GM21723 (cell line): ENCODE measurements around the gene UBE2QL1.
A peak's percentile ranks its signal among the peaks of the same experiment; 100 is the strongest.
"Not testable (repeated sequence)": the region's sequence is repeated elsewhere in the genome, so short reads cannot be mapped to it uniquely, and the experiment has no call there.

Experiments
- ATAC-seq: cut with Tn5 transposase; IDR thresholded peaks from one replicate; pipeline ENCODE4 v1.9.1; 2021; ENCODE audit warnings: mild to moderate bottlenecking, moderate library complexity; ENCODE audit not compliant: unreplicated experiment

UBE2QL1 gene

DNA sequence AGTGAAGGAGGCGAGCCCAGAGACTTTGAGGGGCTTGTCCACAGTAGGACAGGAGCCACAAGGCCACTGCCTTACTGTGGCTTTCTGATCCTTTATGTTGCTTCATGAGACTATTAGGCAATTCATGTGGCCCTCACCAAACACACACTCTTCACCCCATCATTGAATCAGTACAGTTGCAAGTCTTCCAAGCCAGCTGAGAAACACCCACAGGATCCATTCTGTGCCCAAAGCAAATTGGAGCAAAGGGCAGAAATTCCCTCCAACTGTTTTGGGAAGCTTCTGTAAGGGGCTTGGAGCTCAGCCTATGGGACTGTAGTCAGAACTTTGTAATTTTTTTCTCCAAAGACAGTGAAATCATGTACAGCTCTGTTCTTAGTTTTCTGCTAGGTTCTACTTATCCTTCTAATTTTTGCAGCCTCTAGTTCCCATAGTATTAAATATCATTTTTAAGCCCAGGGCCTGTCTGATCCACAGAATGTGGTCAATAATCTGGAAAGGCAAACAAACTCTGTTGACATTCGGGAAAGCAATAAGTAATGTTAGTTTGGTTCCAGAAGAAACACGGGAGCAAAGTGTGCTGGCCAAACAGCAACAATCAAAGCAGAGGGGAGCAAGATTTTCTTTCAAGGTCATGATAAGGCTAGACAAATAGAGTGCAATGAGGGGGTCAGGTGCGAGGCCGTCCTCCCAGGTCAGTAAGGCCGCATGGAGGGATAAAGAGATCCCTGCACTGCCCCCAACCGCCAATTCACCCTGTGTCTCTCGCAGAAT is 47.0 kb downstream of the UBE2QL1 start:
- no peak for ATAC-seq

DNA sequence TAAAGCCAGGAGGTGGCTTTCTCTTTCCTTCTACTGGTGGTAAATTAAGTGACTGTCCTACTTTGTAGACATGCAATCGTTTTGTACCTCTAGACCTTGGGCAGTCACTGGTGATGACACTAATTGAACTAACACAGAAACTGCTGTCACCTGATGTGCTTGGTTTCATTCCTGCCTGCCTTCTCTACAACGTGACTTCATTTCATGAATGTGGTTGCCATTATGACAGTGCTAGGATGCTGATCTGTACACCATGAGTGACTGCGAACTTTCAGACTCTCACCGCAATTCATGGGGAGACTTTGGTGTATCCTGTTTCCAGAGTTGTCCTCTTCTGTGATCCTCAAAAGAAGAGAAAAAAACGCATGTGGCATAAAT is 47.5 kb downstream of the UBE2QL1 start:
- peak; percentile 95 for ATAC-seq

DNA sequence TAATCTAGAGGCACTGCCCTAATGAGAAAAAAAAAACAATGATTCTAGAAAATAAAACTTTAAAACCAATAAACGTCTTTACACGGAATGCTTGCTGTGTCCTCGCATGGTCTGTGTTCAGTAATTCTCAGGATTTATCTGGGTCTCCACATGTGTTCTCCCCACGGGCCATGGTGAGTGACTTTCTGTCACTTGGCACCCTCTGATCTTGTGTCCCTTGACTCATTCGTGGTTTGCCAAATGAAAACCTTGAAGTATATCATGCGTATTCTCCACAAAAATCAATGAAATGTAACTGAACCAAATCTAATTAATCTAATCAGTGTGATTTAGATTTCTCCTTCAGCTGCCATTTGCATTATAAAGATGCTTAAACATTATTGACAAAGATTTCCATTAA is 48.0 kb downstream of the UBE2QL1 start:
- peak; percentile 8 for ATAC-seq

DNA sequence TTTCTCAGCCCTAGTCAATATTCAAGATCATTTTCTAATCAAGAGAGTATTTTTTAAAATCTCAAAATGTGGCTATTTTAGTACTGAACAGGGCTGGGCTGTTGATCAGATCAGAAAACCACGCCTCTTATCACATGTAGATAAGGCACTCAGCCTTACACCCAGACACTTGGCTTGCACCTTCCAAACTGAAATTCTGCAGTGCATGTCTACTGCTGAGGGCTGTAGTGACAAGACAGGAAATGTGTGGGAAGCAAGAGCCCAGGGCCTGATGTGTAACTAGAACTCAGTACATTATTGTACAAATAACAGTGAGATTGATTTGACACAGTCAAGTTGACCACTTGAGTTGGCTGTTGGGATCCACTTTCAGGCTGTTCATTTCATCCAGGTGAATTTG is 48.6 kb downstream of the UBE2QL1 start:
- no peak for ATAC-seq

DNA sequence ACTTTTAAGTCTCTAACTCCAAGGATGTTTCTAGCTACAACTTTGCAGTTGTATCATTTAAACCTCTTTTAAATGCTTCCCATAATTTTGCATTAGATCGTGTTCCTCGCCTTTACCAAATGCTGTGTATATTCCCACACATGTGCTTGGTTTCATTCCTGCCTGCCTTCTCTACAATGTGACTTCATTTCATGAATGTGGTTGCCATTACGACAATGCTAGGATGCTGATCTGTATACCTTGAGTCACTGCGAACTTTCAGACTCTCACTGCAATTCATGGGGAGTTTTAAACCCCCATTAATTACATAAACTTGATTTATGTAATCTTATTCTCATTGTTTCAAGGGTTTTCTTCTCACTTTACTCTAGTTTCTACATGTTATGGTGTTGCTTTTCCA is 50.3 kb downstream of the UBE2QL1 start:
- no peak for ATAC-seq

DNA sequence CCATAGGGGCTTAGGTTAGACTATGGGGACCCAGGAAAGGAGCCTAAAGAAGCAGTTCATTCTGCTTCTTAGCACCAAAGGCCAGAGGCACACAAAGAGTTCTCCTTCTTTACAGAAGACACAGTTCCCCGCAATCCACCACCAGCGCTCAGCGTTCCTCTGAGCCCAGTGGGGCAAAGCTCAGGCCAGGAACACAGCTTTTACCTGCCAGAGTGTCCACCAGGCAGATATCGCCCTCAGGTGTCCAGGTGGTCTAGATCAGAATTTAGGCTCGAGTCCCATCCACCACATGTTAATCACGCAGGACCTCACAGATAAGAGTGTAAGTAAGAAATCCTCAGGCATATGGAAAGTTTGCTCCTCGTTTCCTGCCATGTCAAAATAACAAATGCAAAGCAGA is 53.0 kb downstream of the UBE2QL1 start:
- ATAC-seq: no peak

DNA sequence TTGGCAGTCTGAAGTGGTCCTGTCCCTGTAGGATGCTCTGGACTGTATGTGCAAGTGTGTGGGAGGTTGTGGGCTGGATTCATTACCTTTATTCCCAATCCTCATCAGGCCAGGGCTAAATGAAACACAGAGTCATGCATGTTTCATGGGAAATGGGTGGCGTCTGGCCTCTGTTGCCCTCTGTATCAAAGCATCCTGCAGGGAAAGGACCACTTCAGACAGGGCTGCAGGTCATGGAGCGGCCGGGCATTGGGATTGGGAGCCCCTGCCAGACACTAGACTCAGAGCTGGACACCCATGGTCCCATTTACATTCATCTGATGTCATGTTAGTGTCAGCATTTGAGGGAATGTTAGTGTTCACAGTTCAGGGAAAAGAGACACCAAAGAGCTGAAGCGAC is 53.8 kb downstream of the UBE2QL1 start:
- ATAC-seq: no peak

DNA sequence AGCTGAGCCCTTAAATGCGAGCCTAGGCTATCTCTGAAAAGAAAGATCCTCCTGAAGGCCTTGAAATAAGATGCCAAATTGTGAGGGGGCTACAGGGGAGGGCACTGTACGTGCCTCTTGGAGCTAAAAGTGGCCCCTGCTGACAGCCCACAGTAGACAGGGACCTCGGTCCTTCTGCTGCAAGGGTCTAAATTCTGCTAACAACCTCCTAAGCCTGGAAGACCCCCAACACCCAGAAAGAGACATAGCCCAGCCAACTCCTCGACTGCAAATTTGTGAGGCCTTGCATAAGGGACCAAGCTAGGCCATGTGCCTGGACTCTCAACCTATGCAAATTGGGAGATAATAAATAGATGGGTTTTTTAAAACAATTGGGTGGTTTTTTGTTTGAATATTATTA is 54.7 kb downstream of the UBE2QL1 start:
- ATAC-seq: no peak

DNA sequence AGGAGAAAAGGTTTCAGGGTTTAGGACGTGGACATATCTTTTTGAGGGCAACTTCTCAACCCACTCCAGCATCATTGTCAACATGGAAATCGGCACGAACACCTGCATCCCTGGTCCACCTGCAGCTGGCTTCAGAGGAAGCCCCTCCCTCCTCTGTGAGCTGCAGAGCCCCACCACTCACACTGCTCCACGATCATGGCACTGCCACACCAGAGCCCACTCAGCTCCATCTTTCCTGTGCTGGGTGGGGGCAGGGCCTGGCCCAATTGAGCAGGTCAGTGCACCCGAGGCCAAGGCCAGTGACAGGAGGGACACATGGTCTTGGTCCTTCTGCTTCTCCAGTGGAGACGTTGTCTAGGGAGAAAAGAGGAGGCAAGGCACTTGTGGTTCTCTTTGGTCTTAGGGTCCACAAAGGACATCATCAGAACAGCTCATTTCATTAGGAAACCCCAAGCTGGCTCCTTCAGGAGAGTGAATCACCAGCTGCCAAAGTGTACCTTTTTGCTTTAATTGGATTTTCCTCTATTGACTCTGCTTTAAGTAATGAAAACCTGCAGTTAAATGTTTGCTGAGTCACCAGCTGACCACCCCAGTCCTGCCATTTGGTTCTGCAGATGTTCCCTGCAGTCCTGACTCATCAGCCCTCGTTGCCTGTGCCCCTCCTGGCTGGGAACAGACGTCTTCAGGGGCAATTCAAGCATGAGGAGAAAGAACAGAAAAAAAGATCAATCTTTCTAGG is 56.2 kb downstream of the UBE2QL1 start:
- ATAC-seq: no peak

DNA sequence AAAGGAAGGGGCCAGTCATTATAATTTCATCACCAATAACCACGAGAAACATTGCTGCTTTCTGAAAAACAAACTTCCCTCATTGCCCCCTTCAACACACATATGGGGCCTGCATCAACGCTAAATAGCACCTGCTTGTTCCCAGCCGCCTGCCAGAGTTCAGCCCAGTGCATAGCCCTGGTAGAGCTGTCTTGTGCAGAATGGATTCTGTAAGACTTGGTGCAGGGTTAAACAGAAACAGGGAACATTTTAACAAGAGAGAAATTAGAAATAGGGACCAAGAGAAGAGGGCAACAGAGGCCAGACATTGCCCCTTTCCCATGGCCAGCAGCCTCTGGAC is 56.7 kb downstream of the UBE2QL1 start:
- ATAC-seq: no peak

DNA sequence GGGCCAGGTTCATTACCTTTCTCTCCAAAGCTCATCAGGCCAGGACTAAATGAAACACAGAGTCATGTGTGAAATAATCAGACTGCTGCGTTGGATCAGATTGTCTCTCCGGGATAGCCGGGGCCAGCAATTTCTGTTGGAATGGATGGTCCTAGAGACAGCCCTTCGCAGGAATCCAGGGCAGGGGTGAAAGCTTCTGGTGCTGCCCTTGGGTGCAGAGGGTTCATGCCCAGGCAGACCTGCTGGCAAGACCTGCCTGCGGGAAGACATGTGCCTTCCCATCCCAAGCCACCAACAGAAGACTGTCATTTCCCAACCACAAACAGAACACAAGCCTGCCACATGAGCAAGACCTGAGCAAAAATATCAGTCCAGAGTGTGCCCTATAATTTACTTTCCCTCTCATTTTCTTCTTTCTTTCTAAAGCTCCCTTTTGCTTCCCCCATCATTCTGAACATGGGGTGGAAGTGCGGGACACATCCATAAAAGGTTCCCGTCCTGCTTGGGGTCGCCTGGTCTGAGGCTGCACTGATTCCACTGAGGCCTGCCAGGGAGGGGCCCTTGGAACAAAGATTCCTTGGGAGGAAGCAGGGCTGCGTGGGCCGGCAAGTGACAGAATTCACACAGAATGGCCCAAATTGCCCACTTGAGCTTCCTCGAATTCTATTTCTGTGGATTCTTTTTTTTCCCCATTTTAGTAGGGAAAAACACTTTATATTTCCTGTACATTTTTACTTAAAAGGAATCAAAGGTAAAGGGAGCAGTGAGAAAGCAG is 57.3 kb downstream of the UBE2QL1 start:
- no peak for ATAC-seq

DNA sequence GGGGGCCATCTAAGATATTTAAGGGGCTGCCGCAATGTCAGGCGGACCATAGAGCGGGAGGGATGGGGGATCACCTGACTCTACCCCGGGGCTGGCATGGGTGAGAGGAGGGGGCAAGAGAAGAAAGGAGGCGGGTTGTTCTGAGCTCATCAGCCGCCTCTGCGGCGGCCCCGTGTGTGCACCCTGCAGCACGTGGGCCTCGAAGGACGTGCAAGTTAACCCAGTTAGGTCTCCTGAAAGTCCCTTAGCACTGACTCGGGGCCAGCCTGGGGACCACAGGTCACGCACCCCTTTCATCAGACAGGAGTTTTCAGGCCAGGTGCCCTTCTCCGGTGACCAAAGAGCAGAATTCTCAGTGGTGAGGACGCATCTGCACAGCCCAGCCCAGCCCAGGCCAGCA is 58.0 kb downstream of the UBE2QL1 start:
- no peak for ATAC-seq

DNA sequence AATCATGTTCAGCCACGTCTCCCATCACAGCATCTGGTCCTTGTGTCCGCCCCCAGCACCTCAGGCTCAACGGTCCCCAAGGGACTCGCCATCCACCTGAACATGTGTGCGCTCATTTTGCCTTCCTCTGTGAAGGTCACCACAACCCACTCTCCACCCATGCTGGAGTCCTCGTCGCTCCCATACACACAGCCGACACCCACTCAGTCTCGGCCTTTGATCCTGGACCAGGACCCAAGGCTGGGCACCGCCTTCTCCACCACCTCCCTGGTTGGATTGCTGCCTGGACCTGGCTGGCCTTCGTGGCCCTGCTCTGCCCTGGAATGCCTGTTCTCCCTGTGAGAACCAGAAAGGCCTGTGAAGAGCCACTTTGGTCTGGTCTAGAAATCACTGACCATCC is 60.3 kb downstream of the UBE2QL1 start:
- no peak for ATAC-seq

DNA sequence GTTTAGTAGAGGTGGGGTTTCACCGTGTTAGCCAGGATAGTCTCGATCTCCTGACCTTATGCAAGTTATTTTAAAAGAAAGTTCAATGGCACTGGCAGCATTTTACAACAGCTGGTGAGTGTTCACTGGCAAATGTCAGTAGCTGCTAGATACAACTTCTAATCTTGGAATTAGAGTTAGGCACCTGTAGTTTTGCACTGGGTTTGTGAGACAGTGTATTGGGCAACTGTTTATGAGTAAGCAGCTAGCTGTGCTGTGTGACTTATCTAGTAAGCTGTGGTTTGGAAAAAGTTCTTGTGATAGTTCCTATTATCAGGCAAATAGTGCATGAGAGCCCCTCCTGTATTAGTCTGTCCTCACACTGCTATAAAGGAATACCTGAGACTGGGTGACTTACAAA is 61.5 kb downstream of the UBE2QL1 start:
- ATAC-seq: no peak

DNA sequence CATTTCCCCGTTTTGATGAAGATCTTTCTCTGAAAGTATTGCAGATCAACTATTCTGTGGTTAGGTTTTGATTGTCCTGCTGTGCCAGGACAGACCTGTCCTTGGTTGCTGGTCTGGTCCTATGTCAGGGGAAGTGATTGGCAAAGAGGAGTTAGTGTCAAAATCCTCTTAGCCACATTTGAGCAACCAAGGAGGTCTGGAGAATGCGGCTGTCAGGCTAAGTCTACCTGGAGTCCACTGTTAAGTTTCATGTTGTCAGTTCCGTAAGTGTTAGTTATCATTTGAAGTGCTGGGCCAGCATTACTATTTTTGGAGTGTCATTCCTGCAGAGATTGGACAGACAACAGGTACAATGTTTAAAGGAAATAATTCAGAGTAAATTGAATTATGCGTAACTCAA is 62.3 kb downstream of the UBE2QL1 start:
- ATAC-seq: no peak

DNA sequence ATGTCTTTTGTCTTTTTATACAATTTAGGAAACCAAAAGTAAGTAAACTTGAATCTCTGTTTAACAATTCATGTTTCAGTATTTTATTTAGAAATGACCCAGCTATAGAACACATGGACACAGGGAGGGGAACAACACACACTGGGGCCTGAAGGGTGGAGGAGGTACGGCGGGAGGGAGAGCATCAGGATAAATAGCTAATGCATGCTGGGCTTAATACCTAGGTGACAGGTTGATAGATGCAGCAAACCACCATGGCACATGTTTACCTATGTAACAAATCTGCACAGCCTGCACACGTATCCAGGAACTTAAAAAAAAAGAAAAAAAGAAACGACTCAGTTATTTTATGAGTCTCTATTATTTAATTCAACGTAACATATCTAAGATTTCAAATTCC is 67.2 kb downstream of the UBE2QL1 start:
- ATAC-seq: not testable (repeated sequence)

DNA sequence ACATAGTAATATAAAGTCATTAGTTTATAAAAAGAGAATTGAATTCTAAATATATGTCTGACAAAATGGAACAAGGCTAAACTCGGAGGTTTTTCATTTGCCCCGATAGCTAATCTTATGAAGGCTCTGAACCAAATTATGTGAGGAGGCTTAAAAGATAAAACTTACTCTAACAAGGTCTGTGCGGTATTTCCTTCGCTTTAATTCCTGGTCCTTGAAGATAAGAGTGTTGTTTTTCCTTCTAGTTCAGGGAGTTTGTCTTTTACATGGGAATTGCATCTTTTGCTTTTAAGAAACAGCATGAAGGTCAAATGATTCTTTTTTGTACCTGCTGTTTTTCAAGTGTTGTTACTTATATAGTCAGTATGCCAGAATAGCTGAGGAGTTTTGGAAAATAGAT is 68.2 kb downstream of the UBE2QL1 start:
- no peak for ATAC-seq

DNA sequence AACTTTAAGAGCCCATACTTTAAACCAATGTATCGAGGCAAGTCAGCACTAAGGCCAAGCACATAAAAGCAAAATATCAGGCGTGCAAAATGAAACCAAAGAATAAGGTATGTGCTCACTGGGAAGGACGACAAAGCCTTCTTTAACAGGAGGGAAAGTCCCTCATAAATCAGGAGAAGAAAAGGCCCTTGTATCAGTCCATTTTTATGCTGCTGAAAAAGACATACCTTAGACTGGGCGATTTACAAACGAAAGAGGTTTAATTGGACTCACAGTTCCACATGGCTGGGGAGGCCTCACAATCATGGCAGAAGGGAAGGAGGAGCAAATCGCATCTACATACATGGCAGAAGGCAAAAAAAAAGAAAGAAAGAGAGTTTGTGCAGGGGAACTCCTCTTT is 68.9 kb downstream of the UBE2QL1 start:
- no peak for ATAC-seq

DNA sequence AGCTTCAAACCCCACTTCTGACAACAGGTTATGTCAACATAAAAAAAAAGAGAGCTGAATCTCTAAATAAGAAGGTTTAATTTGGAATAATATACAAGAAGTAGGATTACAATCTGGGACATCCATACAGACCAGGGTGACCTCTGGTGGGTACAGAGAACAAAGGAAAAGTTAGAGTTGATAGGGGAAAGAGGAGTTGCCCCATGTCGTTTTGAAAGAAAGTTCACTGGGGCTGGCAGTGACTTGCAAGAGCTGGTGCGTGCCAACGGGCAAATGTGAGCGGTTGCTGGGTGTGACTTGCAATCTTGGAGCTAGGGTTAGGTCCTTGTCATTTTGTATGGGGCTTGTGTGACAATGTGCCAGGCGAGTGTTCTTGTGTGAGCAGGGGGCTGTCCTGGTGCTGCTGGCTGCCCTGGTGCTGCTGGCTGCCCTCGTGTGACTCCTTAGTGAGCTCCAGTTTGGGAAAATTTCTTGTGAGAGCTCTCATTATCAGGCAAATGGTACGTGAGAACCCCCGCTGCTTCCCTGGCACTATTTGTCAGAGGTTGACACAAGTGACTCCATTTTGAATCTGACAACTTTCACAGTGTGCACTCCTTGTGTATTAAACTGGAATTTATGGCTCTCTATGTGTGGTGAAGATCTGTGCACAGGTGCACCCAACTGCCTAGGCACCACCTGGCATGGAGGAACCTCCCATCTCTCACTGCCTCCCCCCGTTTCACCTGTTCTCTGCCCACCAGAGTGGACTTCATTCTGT is 69.8 kb downstream of the UBE2QL1 start:
- ATAC-seq: no peak

DNA sequence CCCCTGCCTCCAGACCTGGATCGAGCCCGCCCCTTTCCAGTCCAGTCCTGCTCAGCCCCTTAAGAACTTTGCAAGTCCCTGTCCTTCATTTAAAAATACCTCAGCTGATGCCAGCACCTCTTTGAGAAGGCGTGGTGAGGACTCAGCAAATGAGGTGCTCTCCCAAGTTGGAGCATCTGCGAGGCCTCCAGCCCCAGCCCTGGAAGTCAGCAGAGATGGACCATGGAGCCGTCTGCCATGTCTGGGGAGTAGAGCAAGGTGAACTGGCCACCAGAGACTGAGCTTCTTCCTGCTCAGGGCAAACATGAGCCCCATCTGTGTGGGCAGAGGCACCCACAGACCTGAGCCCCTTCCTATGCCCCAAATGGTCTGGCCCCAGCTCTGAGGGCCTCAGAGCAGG is 71.5 kb downstream of the UBE2QL1 start:
- no peak for ATAC-seq

DNA sequence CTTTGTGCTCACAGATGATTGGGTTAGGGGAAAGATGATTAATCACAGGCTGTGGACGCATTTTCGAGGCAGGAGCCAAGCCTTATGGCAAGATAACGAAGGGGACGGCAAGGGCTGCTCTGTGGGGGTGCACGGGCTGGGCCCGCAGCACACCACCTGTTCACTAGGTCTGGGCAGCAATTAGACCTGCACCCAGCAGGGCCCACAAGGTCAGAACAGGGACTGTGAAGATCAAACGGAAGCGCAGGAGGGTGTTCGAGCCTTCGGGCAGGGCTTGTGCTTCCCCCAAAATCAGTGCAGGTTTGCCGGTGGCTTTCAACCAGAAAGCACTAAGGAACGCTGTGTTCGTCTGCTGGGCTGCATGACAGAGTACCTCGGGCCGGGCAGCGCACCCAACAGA is 73.7 kb downstream of the UBE2QL1 start:
- no peak for ATAC-seq
